GM19193 (cell line): ENCODE data around the gene GFOD2.

ENCODE experiments used
- POLR2A ChIP-seq: IDR thresholded peaks from 4 replicates; pipeline ENCODE4 v1.6.1; 2011; ENCODE audit not compliant: insufficient read depth, insufficient read length; ENCODE audit errors: extremely low read depth

GFOD2 gene

GRCh38 chr16:67663151-67663876 lies 55.8 kb downstream of the GFOD2 start:
- TF ChIP-seq POLR2A, result no peak

GRCh38 chr16:67662653-67663010 lies 56.5 kb downstream of the GFOD2 start:
- TF ChIP-seq POLR2A, result no peak

- no peak for TF ChIP-seq POLR2A
These were observed 57.0 kb downstream of the GFOD2 start for GRCh38 chr16:67661886-67662652.

- no peak for TF ChIP-seq POLR2A
These were observed 57.9 kb downstream of the GFOD2 start for GRCh38 chr16:67661101-67661761.

- TF ChIP-seq POLR2A, result no peak
These were observed 58.5 kb downstream of the GFOD2 start, which contains the start of gene PARD6A for GRCh38 chr16:67660564-67661028. Gene PARD6A, plus strand, starts transcription at chr16:67660960. Its CDS starts 79 bp downstream, at chr16:67661039.

- peak; percentile 88 for TF ChIP-seq POLR2A
These were observed 59.2 kb downstream of the GFOD2 start, which contains the start of gene ACD for GRCh38 chr16:67659675-67660563. Gene ACD, minus strand, starts transcription at chr16:67660260. Its CDS starts 40 bp downstream, at chr16:67660220.

GRCh38 chr16:67658849-67659674 lies 60.1 kb downstream of the GFOD2 start:
- TF ChIP-seq POLR2A, result no peak

GRCh38 chr16:67657751-67658518 lies 61.2 kb downstream of the GFOD2 start:
- no peak for TF ChIP-seq POLR2A

GRCh38 chr16:67657017-67657608 lies 62.0 kb downstream of the GFOD2 start:
- TF ChIP-seq POLR2A, result no peak

- no peak for TF ChIP-seq POLR2A
These were observed 62.6 kb downstream of the GFOD2 start for GRCh38 chr16:67656344-67657016.

GRCh38 chr16:67655363-67655762 lies 63.8 kb downstream of the GFOD2 start:
- no peak for TF ChIP-seq POLR2A

- TF ChIP-seq POLR2A, result peak; percentile 19
These were observed 64.7 kb downstream of the GFOD2 start for GRCh38 chr16:67654403-67654911.
